ENCODE data around the gene FN1.

Gene FN1

GRCh38 chr2:215357660-215358059, 78.2 kb downstream of the FN1 start:
- H3K9ac ChIP-seq (ENCODE audit: low read length): peak overlapping the region; percentile 54
- H3K9me3 ChIP-seq (ENCODE audit: control insufficient read depth, low read length): no peaks in the 10 kb centered on the region
- WGBS: 100% methylated on average over 2 of the region's 3 CpGs
- H3K27me3 ChIP-seq (ENCODE audit: control insufficient read depth in 1 of 2, insufficient read depth in 1 of 2, low read length in 2 of 2): no peaks in the 10 kb centered on the region
- H2BK5ac ChIP-seq (ENCODE audit: low read depth, low read length, poor library complexity, severe bottlenecking): no peak overlapping the region
- no peak overlapping the region for H3K4me3 ChIP-seq (ENCODE audit: insufficient read depth in 1 of 2, low read depth in 1 of 2, low read length in 2 of 2)
- no peak overlapping the region for H3K18ac ChIP-seq (ENCODE audit: low read depth in 1 of 2, low read length in 2 of 2)
- no peak overlapping the region for H2AK5ac ChIP-seq (ENCODE audit: low read length, severe bottlenecking)
- no peak overlapping the region for H4K91ac ChIP-seq (ENCODE audit: low read length)
- peaks cover 17 to 41% of the 10 kb centered on the region in 2 experiments for H3K36me3 ChIP-seq (ENCODE audit: control insufficient read depth in 1 of 2, insufficient read depth in 2 of 2, low read depth in 1 of 2, low read length in 2 of 2)
- no peak overlapping the region for H2BK15ac ChIP-seq (ENCODE audit: low read depth, poor library complexity, severe bottlenecking)
- no peaks in the 10 kb centered on the region for H3K79me1 ChIP-seq (replicated peaks; ENCODE audit: low read length, poor library complexity, severe bottlenecking)
- H2AFZ ChIP-seq (ENCODE audit: low read depth, low read length): no peak overlapping the region
- no peak overlapping the region for H3K23ac ChIP-seq (ENCODE audit: low read length in 2 of 2)
- no peak overlapping the region for H2BK120ac ChIP-seq (ENCODE audit: low read depth, low read length)
- H3K4me1 ChIP-seq (ENCODE audit: control insufficient read depth, insufficient read depth, low read depth, low read length): peaks cover 3% of the 10 kb centered on the region
- no peak overlapping the region for H3K14ac ChIP-seq (ENCODE audit: low read length in 2 of 2)
- DNase-seq: no peak
- no peak overlapping the region for H3K4ac ChIP-seq (ENCODE audit: low read depth in 1 of 2, low read length in 2 of 2)
- H3K4me2 ChIP-seq (ENCODE audit: low read length, poor library complexity, severe bottlenecking): no peak overlapping the region
- H2BK12ac ChIP-seq (ENCODE audit: low read length in 2 of 2): no peak overlapping the region
- no peak overlapping the region for H4K8ac ChIP-seq (ENCODE audit: low read length)
- no peak overlapping the region for H3K27ac ChIP-seq (ENCODE audit: low read length, poor library complexity, severe bottlenecking)

GRCh38 chr2:215356948-215357461, 78.9 kb downstream of the FN1 start:
- Histone ChIP-seq H3K14ac (ENCODE audit: low read length in 2 of 2) (no peak overlapping the region), H4K8ac (ENCODE audit: low read length) (no peak overlapping the region), H3K4me3 (ENCODE audit: insufficient read depth in 1 of 2, low read depth in 1 of 2, low read length in 2 of 2) (no peak overlapping the region), H3K36me3 (ENCODE audit: control insufficient read depth in 1 of 2, insufficient read depth in 2 of 2, low read depth in 1 of 2, low read length in 2 of 2) (peaks cover 13 to 35% of the 10 kb centered on the region in 2 experiments), H3K23ac (ENCODE audit: low read length in 2 of 2) (no peak overlapping the region), H3K9ac (ENCODE audit: low read length) (peak overlapping the region; percentile 54), H2BK15ac (ENCODE audit: low read depth, poor library complexity, severe bottlenecking) (no peak overlapping the region), H3K4me1 (ENCODE audit: control insufficient read depth, insufficient read depth, low read depth, low read length) (no peaks in the 10 kb centered on the region), H2BK120ac (ENCODE audit: low read depth, low read length) (no peak overlapping the region), H3K18ac (ENCODE audit: low read depth in 1 of 2, low read length in 2 of 2) (no peak overlapping the region), H2AK5ac (ENCODE audit: low read length, severe bottlenecking) (no peak overlapping the region), H3K79me1 (replicated peaks; ENCODE audit: low read length, poor library complexity, severe bottlenecking) (no peaks in the 10 kb centered on the region), H4K91ac (ENCODE audit: low read length) (no peak overlapping the region), H3K27me3 (ENCODE audit: control insufficient read depth in 1 of 2, insufficient read depth in 1 of 2, low read length in 2 of 2) (no peaks in the 10 kb centered on the region), H3K27ac (ENCODE audit: low read length, poor library complexity, severe bottlenecking) (peak overlapping the region; percentile 12), H3K9me3 (ENCODE audit: control insufficient read depth, low read length) (no peaks in the 10 kb centered on the region), H2AFZ (ENCODE audit: low read depth, low read length) (no peak overlapping the region), H3K4me2 (ENCODE audit: low read length, poor library complexity, severe bottlenecking) (no peak overlapping the region), H3K4ac (ENCODE audit: low read depth in 1 of 2, low read length in 2 of 2) (no peak overlapping the region), H2BK12ac (ENCODE audit: low read length in 2 of 2) (no peak overlapping the region), H2BK5ac (ENCODE audit: low read depth, low read length, poor library complexity, severe bottlenecking) (no peak overlapping the region)
- WGBS: 91% methylated on average over 9 of the region's 9 CpGs
- DNase-seq: no peak

- H3K36me3 ChIP-seq (ENCODE audit: control insufficient read depth in 1 of 2, insufficient read depth in 2 of 2, low read depth in 1 of 2, low read length in 2 of 2): peaks cover 10 to 35% of the 10 kb centered on the region in 2 experiments
- no peak overlapping the region for H4K91ac ChIP-seq (ENCODE audit: low read length)
- no peak overlapping the region for H3K4me2 ChIP-seq (ENCODE audit: low read length, poor library complexity, severe bottlenecking)
- no peak overlapping the region for H2BK15ac ChIP-seq (ENCODE audit: low read depth, poor library complexity, severe bottlenecking)
- no peak for DNase-seq
- H4K8ac ChIP-seq (ENCODE audit: low read length): no peak overlapping the region
- no peak overlapping the region for H3K27ac ChIP-seq (ENCODE audit: low read length, poor library complexity, severe bottlenecking)
- H3K4me1 ChIP-seq (ENCODE audit: control insufficient read depth, insufficient read depth, low read depth, low read length): no peaks in the 10 kb centered on the region
- H3K79me1 ChIP-seq (replicated peaks; ENCODE audit: low read length, poor library complexity, severe bottlenecking): no peaks in the 10 kb centered on the region
- no peak overlapping the region for H3K4me3 ChIP-seq (ENCODE audit: insufficient read depth in 1 of 2, low read depth in 1 of 2, low read length in 2 of 2)
- no peaks in the 10 kb centered on the region for H3K27me3 ChIP-seq (ENCODE audit: control insufficient read depth in 1 of 2, insufficient read depth in 1 of 2, low read length in 2 of 2)
- H2BK120ac ChIP-seq (ENCODE audit: low read depth, low read length): no peak overlapping the region
- H3K9me3 ChIP-seq (ENCODE audit: control insufficient read depth, low read length): no peaks in the 10 kb centered on the region
- no peak overlapping the region for H3K4ac ChIP-seq (ENCODE audit: low read depth in 1 of 2, low read length in 2 of 2)
- 96% methylated on average over 6 of the region's 7 CpGs for WGBS
- H3K23ac ChIP-seq (ENCODE audit: low read length in 2 of 2): no peak overlapping the region
- no peak overlapping the region for H2BK5ac ChIP-seq (ENCODE audit: low read depth, low read length, poor library complexity, severe bottlenecking)
- H2BK12ac ChIP-seq (ENCODE audit: low read length in 2 of 2): no peak overlapping the region
- H2AK5ac ChIP-seq (ENCODE audit: low read length, severe bottlenecking): no peak overlapping the region
- no peak overlapping the region for H3K18ac ChIP-seq (ENCODE audit: low read depth in 1 of 2, low read length in 2 of 2)
- peak overlapping the region; percentile 54 for H3K9ac ChIP-seq (ENCODE audit: low read length)
- no peak overlapping the region for H3K14ac ChIP-seq (ENCODE audit: low read length in 2 of 2)
- H2AFZ ChIP-seq (ENCODE audit: low read depth, low read length): no peak overlapping the region
Observed at GRCh38 chr2:215356334-215356947, 79.4 kb downstream of the FN1 start.

- Histone ChIP-seq H4K91ac (ENCODE audit: low read length) (no peak overlapping the region), H2BK5ac (ENCODE audit: low read depth, low read length, poor library complexity, severe bottlenecking) (no peak overlapping the region), H3K4ac (ENCODE audit: low read depth in 1 of 2, low read length in 2 of 2) (no peak overlapping the region), H3K9me3 (ENCODE audit: control insufficient read depth, low read length) (no peaks in the 10 kb centered on the region), H2BK12ac (ENCODE audit: low read length in 2 of 2) (no peak overlapping the region), H3K9ac (ENCODE audit: low read length) (no peak overlapping the region), H2AK5ac (ENCODE audit: low read length, severe bottlenecking) (no peak overlapping the region), H2BK120ac (ENCODE audit: low read depth, low read length) (no peak overlapping the region), H3K27ac (ENCODE audit: low read length, poor library complexity, severe bottlenecking) (no peak overlapping the region), H3K18ac (ENCODE audit: low read depth in 1 of 2, low read length in 2 of 2) (no peak overlapping the region), H3K4me2 (ENCODE audit: low read length, poor library complexity, severe bottlenecking) (no peak overlapping the region), H3K14ac (ENCODE audit: low read length in 2 of 2) (no peak overlapping the region), H3K23ac (ENCODE audit: low read length in 2 of 2) (no peak overlapping the region), H3K4me1 (ENCODE audit: control insufficient read depth, insufficient read depth, low read depth, low read length) (no peaks in the 10 kb centered on the region), H3K79me1 (replicated peaks; ENCODE audit: low read length, poor library complexity, severe bottlenecking) (no peaks in the 10 kb centered on the region), H3K27me3 (ENCODE audit: control insufficient read depth in 1 of 2, insufficient read depth in 1 of 2, low read length in 2 of 2) (no peaks in the 10 kb centered on the region), H4K8ac (ENCODE audit: low read length) (no peak overlapping the region), H3K36me3 (ENCODE audit: control insufficient read depth in 1 of 2, insufficient read depth in 2 of 2, low read depth in 1 of 2, low read length in 2 of 2) (peaks cover 10 to 34% of the 10 kb centered on the region in 2 experiments), H2AFZ (ENCODE audit: low read depth, low read length) (no peak overlapping the region), H3K4me3 (ENCODE audit: insufficient read depth in 1 of 2, low read depth in 1 of 2, low read length in 2 of 2) (no peak overlapping the region), H2BK15ac (ENCODE audit: low read depth, poor library complexity, severe bottlenecking) (no peak overlapping the region)
- no peak for DNase-seq
- WGBS: 95% methylated on average over 7 of the region's 7 CpGs
Observed at GRCh38 chr2:215355801-215356200, 80.1 kb downstream of the FN1 start.
